ENCODE data around the gene COBLL1.

COBLL1 gene

GRCh38 chr2:164756773-164757172 is 84.8 kb downstream of the COBLL1 start:
- no peak for DNase-seq (ENCODE audit: low read depth, low spot score)

- DNase-seq (ENCODE audit: low read depth, low spot score): no peak
These were observed 85.7 kb downstream of the COBLL1 start for GRCh38 chr2:164755952-164756351.

GRCh38 chr2:164754157-164755093 is 87.2 kb downstream of the COBLL1 start:
- DNase-seq (ENCODE audit: low read depth, low spot score): no peak

GRCh38 chr2:164752956-164753355 is 88.7 kb downstream of the COBLL1 start:
- no peak for DNase-seq (ENCODE audit: low read depth, low spot score)

GRCh38 chr2:164747783-164748433 is 93.7 kb downstream of the COBLL1 start:
- no peak for DNase-seq (ENCODE audit: low read depth, low spot score)

- no peak for DNase-seq (ENCODE audit: low read depth, low spot score)
These were observed 94.5 kb downstream of the COBLL1 start for GRCh38 chr2:164747140-164747539.

- no peak for DNase-seq (ENCODE audit: low read depth, low spot score)
These were observed 94.9 kb downstream of the COBLL1 start for GRCh38 chr2:164746713-164747112.

- DNase-seq (ENCODE audit: low read depth, low spot score): no peak
These were observed 96.4 kb downstream of the COBLL1 start for GRCh38 chr2:164745012-164745797.

- DNase-seq (ENCODE audit: low read depth, low spot score): no peak
These were observed 98.8 kb downstream of the COBLL1 start for GRCh38 chr2:164742738-164743317.

- DNase-seq (ENCODE audit: low read depth, low spot score): no peak
These were observed 101.7 kb downstream of the COBLL1 start for GRCh38 chr2:164739966-164740365.

- DNase-seq (ENCODE audit: low read depth, low spot score): no peak
These were observed 104.0 kb downstream of the COBLL1 start for GRCh38 chr2:164737612-164738081.

- DNase-seq (ENCODE audit: low read depth, low spot score): no peak
These were observed 106.2 kb downstream of the COBLL1 start for GRCh38 chr2:164735309-164735919.

- no peak for DNase-seq (ENCODE audit: low read depth, low spot score)
These were observed 107.4 kb downstream of the COBLL1 start for GRCh38 chr2:164734196-164734595.

- DNase-seq (ENCODE audit: low read depth, low spot score): no peak
These were observed 116.1 kb downstream of the COBLL1 start for GRCh38 chr2:164725542-164725941.

GRCh38 chr2:164722616-164723338 is 118.8 kb downstream of the COBLL1 start:
- no peak for DNase-seq (ENCODE audit: low read depth, low spot score)

- DNase-seq (ENCODE audit: low read depth, low spot score): no peak
These were observed 120.2 kb downstream of the COBLL1 start for GRCh38 chr2:164721430-164721829.

GRCh38 chr2:164719996-164720941 is 121.4 kb downstream of the COBLL1 start:
- DNase-seq (ENCODE audit: low read depth, low spot score): no peak

GRCh38 chr2:164717000-164717803 is 124.4 kb downstream of the COBLL1 start:
- no peak for DNase-seq (ENCODE audit: low read depth, low spot score)

Data from activated CD4-positive, CD25-positive, alpha-beta regulatory T cell treated with anti-CD3 and anti-CD28 coated beads, Interleukin-2, amount 50 U/mL, for 16 hours (primary cell).